BE2C (cell line): ENCODE results near the gene HOXC9.

Experiments
- DNase-seq: peaks from one replicate; pipeline ENCODE4 v3.0.0-alpha.2; 2020
- H3K27me3 ChIP-seq: fragments of 250-450 bp; sonication (Bioruptor Pico); 2 replicates; pipeline ENCODE4 v1.5.1; 2020; ENCODE audit warnings: mild to moderate bottlenecking
- H3K36me3 ChIP-seq: fragments of 250-450 bp; sonication (Bioruptor Pico); 2 replicates; pipeline ENCODE4 v1.5.1; 2020; ENCODE audit warnings: mild to moderate bottlenecking
- H3K4me1 ChIP-seq: fragments of 250-450 bp; sonication (Bioruptor Pico); 2 replicates; pipeline ENCODE4 v1.5.1; 2020
- H3K4me3 ChIP-seq: 2 replicates; pipeline ENCODE4 v1.5.1; 2011; ENCODE audit warnings: low read depth, low read length
- H3K9me3 ChIP-seq: fragments of 250-450 bp; sonication (Bioruptor Pico); 2 replicates; pipeline ENCODE4 v1.5.1; 2020
- CTCF ChIP-seq: IDR thresholded peaks from 2 replicates; pipeline ENCODE4 v1.5.1; 2012; ENCODE audit warnings: mild to moderate bottlenecking, low read depth, low read length

Gene HOXC9

DNA sequence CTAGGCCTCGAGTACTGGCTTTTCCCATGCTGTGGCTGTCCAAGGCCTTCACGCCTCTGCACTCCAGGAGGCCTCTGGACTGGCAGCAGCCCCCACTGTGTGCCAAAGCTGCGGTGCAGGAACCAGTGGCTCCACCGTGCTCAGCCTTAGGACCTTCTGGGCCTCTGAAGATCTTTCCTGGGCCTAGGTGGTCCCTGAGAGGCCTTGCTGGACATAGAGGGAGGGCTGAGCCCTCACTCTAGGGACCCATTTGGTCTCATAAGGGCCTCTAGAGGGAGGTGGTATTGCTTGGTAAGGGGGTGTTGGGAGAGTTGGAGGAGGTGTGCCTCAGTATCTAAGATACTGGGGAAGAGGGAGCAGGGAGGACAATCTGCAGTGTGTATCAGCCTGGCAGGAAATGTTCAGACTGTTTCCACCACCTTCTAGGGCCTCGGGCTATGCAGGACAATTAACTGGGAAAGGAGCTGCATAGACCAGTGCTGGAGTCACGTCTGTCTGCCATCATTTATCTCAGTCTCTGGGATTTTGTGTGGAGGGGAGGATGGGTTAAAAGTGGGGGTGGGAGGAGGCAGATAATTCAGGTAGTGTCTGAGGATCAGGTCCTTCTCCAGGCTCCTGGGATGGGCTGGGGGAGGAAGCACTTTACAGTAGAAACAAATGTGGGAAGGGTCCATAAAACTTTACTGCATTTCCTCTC, 35.8 kb downstream of the HOXC9 start:
- Histone ChIP-seq H3K4me1 (peaks cover 32% of the 10 kb centered on the region), H3K9me3 (no peaks in the 10 kb centered on the region), H3K4me3 (no peak overlapping the region), H3K36me3 (no peaks in the 10 kb centered on the region), H3K27me3 (no peaks in the 10 kb centered on the region)
- TF ChIP-seq CTCF, result no peak
- peak; percentile 62 for DNase-seq

- DNase-seq, result peak; percentile 77
- Histone ChIP-seq H3K4me3 (no peak overlapping the region), H3K4me1 (peaks cover 35% of the 10 kb centered on the region), H3K27me3 (no peaks in the 10 kb centered on the region), H3K9me3 (no peaks in the 10 kb centered on the region), H3K36me3 (no peaks in the 10 kb centered on the region)
- peak; percentile 38 for TF ChIP-seq CTCF
Observed at GRCh38 chr12:54036620-54037359, 36.8 kb downstream of the HOXC9 start.

- H3K4me1 ChIP-seq, result peaks cover 39% of the 10 kb centered on the region
- no peak for TF ChIP-seq CTCF
- no peak for DNase-seq
- H3K4me3 ChIP-seq, result no peak overlapping the region
- H3K36me3 ChIP-seq, result no peaks in the 10 kb centered on the region
- no peaks in the 10 kb centered on the region for H3K9me3 ChIP-seq
- no peaks in the 10 kb centered on the region for H3K27me3 ChIP-seq
Observed at GRCh38 chr12:54037360-54038283, 37.7 kb downstream of the HOXC9 start.

GRCh38 chr12:54038284-54038870, 38.4 kb downstream of the HOXC9 start:
- H3K4me1 ChIP-seq, result peaks cover 43% of the 10 kb centered on the region
- DNase-seq, result no peak
- TF ChIP-seq CTCF, result no peak
- H3K36me3 ChIP-seq, result no peaks in the 10 kb centered on the region
- no peaks in the 10 kb centered on the region for H3K27me3 ChIP-seq
- H3K4me3 ChIP-seq, result no peak overlapping the region
- no peaks in the 10 kb centered on the region for H3K9me3 ChIP-seq

DNA sequence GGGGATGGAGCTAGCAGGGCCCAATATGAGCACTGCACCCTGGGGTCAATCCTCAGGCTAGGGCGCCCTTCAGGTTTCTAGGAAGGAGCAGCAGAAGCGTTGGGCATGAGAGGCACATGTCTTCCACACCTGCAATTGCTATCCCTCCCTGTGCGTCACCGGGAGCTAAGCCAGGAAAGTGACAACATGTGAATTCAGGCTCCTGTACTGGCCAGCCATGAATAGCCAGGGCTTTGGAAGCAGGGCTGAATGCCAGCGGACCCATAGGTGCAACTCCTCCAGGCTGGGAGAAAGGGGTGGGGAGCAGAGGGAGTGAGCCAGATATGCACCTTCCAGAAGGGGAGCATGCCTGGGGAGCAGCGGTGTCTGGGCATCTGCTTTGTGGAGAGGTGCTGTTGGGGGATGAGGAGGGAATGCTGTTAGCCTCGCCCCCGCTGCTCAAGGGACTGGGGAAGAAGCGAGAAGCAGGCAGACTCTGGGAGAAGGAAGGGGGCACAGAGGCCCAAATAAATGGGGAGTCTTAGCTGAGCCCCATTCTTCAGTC, 39.0 kb downstream of the HOXC9 start:
- H3K4me1 ChIP-seq, result peaks cover 47% of the 10 kb centered on the region
- H3K4me3 ChIP-seq, result no peak overlapping the region
- no peaks in the 10 kb centered on the region for H3K9me3 ChIP-seq
- H3K36me3 ChIP-seq, result no peaks in the 10 kb centered on the region
- H3K27me3 ChIP-seq, result no peaks in the 10 kb centered on the region
- no peak for DNase-seq
- no peak for TF ChIP-seq CTCF
